ENCODE measurements around the gene TMEM43.

The TMEM43 gene

GRCh38 chr3:14156843-14157561 is 32.1 kb downstream of the TMEM43 start:
- no peak overlapping the region for H3K27ac ChIP-seq
- TF ChIP-seq CTCF (conservative IDR thresholded peaks at IDR 0.05) (no peak), ZFX (IDR thresholded peaks at IDR 0.05) (no peak)

GRCh38 chr3:14157951-14158350 is 33.1 kb downstream of the TMEM43 start:
- no peak for TF ChIP-seq ZFX (IDR thresholded peaks at IDR 0.05)
- no peak for TF ChIP-seq CTCF (conservative IDR thresholded peaks at IDR 0.05)
- no peak overlapping the region for H3K27ac ChIP-seq

- no peak overlapping the region for H3K27ac ChIP-seq
- TF ChIP-seq ZFX (IDR thresholded peaks at IDR 0.05) (no peak), CTCF (conservative IDR thresholded peaks at IDR 0.05) (no peak)
Observed at GRCh38 chr3:14158370-14158769, 33.5 kb downstream of the TMEM43 start.

- H3K27ac ChIP-seq: no peak overlapping the region
- no peak for TF ChIP-seq ZFX (IDR thresholded peaks at IDR 0.05)
- TF ChIP-seq CTCF (conservative IDR thresholded peaks at IDR 0.05): no peak
Observed at GRCh38 chr3:14159426-14159825, 34.6 kb downstream of the TMEM43 start.

- H3K27ac ChIP-seq: no peak overlapping the region
- TF ChIP-seq ZFX (IDR thresholded peaks at IDR 0.05) (no peak), CTCF (conservative IDR thresholded peaks at IDR 0.05) (no peak)
Observed at GRCh38 chr3:14161282-14161681, 36.4 kb downstream of the TMEM43 start.

- TF ChIP-seq CTCF (conservative IDR thresholded peaks at IDR 0.05) (no peak), ZFX (IDR thresholded peaks at IDR 0.05) (no peak)
- H3K27ac ChIP-seq: no peak overlapping the region
Observed at GRCh38 chr3:14162178-14162577, 37.3 kb downstream of the TMEM43 start.

- TF ChIP-seq CTCF (conservative IDR thresholded peaks at IDR 0.05) (no peak), ZFX (IDR thresholded peaks at IDR 0.05) (no peak)
- H3K27ac ChIP-seq: no peak overlapping the region
Observed at GRCh38 chr3:14166877-14167603, 42.2 kb downstream of the TMEM43 start.
